Measurements from ENCODE around the gene ALAS1. TPM values are rescaled to one million over a fixed set of nuclear protein-coding genes. Genes with fewer than 3 reads are reported as not detected.
"Not testable (repeated sequence)": the region's sequence is repeated elsewhere in the genome, so short reads cannot be mapped to it uniquely, and the experiment has no call there.

ALAS1 gene
- total RNA-seq, 1 donor from 2014 or later: 78.9 TPM

DNA sequence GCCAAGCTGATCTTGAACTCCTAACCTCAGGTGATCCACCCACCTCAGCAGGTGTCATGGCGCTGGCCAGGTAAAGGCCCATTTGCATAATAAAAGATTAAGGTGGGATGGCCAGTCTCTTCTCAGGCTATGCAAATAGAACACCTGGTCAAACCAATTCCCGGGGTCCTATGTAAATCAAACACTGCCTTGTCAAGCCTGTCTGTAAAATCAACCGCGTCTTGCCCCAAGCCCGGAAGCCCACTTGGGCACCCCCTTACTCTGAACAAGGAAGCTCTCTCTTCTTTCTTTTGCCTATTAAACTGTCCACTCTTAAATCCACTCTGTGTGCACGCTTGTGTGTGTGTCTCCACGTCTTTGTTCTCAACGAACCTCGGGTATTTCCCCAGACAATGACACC, 30.7 kb upstream of the ALAS1 start:
- DNase-seq (no peak), ATAC-seq (no peak)
- intact Hi-C loops (cut with DNase I): no loop called here
- H3K4me3 ChIP-seq: no peak overlapping the region
- no peaks in the 10 kb centered on the region for H3K36me3 ChIP-seq
- no peaks in the 10 kb centered on the region for H3K27me3 ChIP-seq
- H3K4me1 ChIP-seq: no peaks in the 10 kb centered on the region
- no peaks in the 10 kb centered on the region for H3K9me3 ChIP-seq
- H3K27ac ChIP-seq: no peak overlapping the region
- no peak for TF ChIP-seq CTCF (IDR thresholded peaks at IDR 0.05)

DNA sequence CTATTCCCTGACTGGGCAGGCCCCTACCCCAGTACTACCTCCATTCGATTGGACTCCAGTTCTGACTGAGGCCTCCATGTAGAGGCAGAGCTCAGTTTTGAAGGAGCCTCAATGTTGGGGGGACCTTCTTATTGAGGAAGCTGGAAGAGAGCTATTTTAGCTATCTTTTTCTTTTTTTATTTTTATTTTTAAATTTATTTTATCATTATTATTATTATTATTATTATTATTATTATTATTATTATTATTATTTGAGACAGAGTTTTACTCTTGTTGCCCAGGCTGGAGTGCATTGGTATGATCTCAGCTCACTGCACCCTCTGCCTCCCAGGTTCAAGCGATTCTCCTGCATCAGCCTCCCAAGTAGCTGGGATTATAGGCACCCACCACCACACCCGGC, 27.7 kb upstream of the ALAS1 start:
- ATAC-seq; H3K9me3 ChIP-seq; H3K36me3 ChIP-seq; H3K27ac ChIP-seq; DNase-seq; intact Hi-C loops (cut with DNase I); H3K4me3 ChIP-seq; H3K27me3 ChIP-seq; H3K4me1 ChIP-seq: not testable (repeated sequence)

GRCh38 chr3:52171514-52172261, 26.3 kb upstream of the ALAS1 start:
- Histone ChIP-seq H3K27me3 (no peaks in the 10 kb centered on the region), H3K4me1 (no peaks in the 10 kb centered on the region), H3K4me3 (no peak overlapping the region), H3K9me3 (no peaks in the 10 kb centered on the region), H3K36me3 (no peaks in the 10 kb centered on the region), H3K27ac (no peak overlapping the region)
- intact Hi-C loops (cut with DNase I): no loop called here
- ATAC-seq (no peak), DNase-seq (no peak)
- TF ChIP-seq CTCF (IDR thresholded peaks at IDR 0.05): no peak

- intact Hi-C loops (cut with DNase I): no loop called here
- H3K27me3 ChIP-seq: no peaks in the 10 kb centered on the region
- TF ChIP-seq CTCF (IDR thresholded peaks at IDR 0.05): no peak
- H3K36me3 ChIP-seq: no peaks in the 10 kb centered on the region
- DNase-seq (no peak), ATAC-seq (no peak)
- no peaks in the 10 kb centered on the region for H3K9me3 ChIP-seq
- no peak overlapping the region for H3K4me3 ChIP-seq
- H3K4me1 ChIP-seq: no peaks in the 10 kb centered on the region
- no peak overlapping the region for H3K27ac ChIP-seq
Observed at GRCh38 chr3:52172262-52172757, 25.6 kb upstream of the ALAS1 start.

DNA sequence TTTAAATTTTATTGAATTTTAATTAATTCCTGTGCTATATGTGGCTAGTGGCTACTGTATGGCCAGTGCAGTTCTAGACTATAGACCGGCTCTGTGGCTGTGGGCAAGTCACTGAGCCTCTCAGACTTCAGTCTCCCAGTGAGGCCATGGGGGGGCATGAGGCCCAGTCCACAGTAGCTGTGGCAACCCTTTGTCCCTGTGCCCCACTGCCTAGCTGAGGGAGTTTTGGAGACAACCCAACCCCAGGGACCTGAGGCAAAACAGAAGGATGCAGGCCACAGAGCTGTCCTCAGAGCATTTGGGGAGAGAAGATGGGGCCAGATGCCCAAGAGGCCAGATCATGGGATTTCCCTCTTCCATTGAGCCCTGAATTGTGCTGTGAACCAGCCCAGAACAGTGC, 24.9 kb upstream of the ALAS1 start:
- H3K27ac ChIP-seq: no peak overlapping the region
- no peaks in the 10 kb centered on the region for H3K27me3 ChIP-seq
- intact Hi-C loops (cut with DNase I): no loop called here
- H3K36me3 ChIP-seq: no peaks in the 10 kb centered on the region
- DNase-seq (no peak), ATAC-seq (no peak)
- no peaks in the 10 kb centered on the region for H3K9me3 ChIP-seq
- H3K4me1 ChIP-seq: no peaks in the 10 kb centered on the region
- TF ChIP-seq CTCF (IDR thresholded peaks at IDR 0.05): no peak
- no peak overlapping the region for H3K4me3 ChIP-seq

- intact Hi-C loops (cut with DNase I): no loop called here
- no peaks in the 10 kb centered on the region for H3K4me1 ChIP-seq
- H3K4me3 ChIP-seq: no peak overlapping the region
- H3K27ac ChIP-seq: no peak overlapping the region
- DNase-seq (no peak), ATAC-seq (no peak)
- TF ChIP-seq CTCF (IDR thresholded peaks at IDR 0.05): no peak
- no peaks in the 10 kb centered on the region for H3K9me3 ChIP-seq
- H3K36me3 ChIP-seq: no peaks in the 10 kb centered on the region
- no peaks in the 10 kb centered on the region for H3K27me3 ChIP-seq
Observed at GRCh38 chr3:52174896-52175295, 23.1 kb upstream of the ALAS1 start.

Data from upper lobe of right lung (tissue), 1 donor.